Hepatocyte (in vitro differentiated cells): ENCODE results near the gene SCLT1.

Experiments used
- EZH2 ChIP-seq: fragments of 200-600 bp; sonication (generic); IDR thresholded peaks from 2 replicates; pipeline ENCODE4 v1.6.1; 2016; ENCODE audit warnings: antibody characterized with exemption, mild to moderate bottlenecking, borderline replicate concordance
- TF ChIP-seq, protein P1 (sequence below): fragments of 200-600 bp; sonication (generic); IDR thresholded peaks from 2 replicates; pipeline ENCODE4 v1.5.1; 2016; ENCODE audit warnings: antibody characterized with exemption, mild to moderate bottlenecking; ENCODE audit not compliant: poor library complexity

DNA sequence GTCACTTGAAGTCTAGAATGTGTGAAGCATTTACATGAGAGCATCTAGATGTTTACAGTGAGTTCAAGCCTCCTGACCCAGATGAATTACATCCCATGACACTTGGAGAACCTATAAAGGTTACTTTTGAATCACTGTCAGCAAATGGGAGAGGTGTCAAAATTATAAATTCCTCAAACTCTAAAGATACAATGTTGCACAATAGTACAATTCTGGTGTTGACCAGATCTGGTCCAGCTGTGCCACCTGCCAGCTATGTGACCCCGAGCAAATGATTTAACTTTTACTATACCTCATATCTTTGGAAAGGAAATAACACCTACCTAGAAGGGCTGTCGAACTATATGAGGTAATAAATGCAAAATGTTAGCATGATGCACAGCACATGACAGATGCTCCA is 214.1 kb downstream of the SCLT1 start:
- TF ChIP-seq, protein P1, sequence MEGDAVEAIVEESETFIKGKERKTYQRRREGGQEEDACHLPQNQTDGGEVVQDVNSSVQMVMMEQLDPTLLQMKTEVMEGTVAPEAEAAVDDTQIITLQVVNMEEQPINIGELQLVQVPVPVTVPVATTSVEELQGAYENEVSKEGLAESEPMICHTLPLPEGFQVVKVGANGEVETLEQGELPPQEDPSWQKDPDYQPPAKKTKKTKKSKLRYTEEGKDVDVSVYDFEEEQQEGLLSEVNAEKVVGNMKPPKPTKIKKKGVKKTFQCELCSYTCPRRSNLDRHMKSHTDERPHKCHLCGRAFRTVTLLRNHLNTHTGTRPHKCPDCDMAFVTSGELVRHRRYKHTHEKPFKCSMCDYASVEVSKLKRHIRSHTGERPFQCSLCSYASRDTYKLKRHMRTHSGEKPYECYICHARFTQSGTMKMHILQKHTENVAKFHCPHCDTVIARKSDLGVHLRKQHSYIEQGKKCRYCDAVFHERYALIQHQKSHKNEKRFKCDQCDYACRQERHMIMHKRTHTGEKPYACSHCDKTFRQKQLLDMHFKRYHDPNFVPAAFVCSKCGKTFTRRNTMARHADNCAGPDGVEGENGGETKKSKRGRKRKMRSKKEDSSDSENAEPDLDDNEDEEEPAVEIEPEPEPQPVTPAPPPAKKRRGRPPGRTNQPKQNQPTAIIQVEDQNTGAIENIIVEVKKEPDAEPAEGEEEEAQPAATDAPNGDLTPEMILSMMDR: no peak
- no peak for TF ChIP-seq EZH2
